Panc1 (cell line): ENCODE measurements around the gene DUOX1.

Experiments used
- CTCF ChIP-seq: fragments of 450-650 bp; IDR thresholded peaks from 2 replicates; pipeline ENCODE4 v1.5.1; 2017; ENCODE audit warnings: mild to moderate bottlenecking
- SIN3A ChIP-seq: IDR thresholded peaks from 2 replicates; pipeline ENCODE4 v1.6.1; 2012; ENCODE audit warnings: low read depth, mild to moderate bottlenecking, low read length, moderate library complexity, borderline replicate concordance; ENCODE audit not compliant: insufficient read depth
- TCF7L2 ChIP-seq: IDR thresholded peaks from 2 replicates; pipeline ENCODE4 v1.6.1; 2011; ENCODE audit warnings: mild to moderate bottlenecking, low read depth, low read length, inconsistent platforms

- TF ChIP-seq CTCF (no peak; the same call in 1 of the 2 replicates), TCF7L2 (no peak), SIN3A (no peak)
Observed at GRCh38 chr15:45187578-45187893, 57.7 kb downstream of the DUOX1 start.
